GM12892 (cell line): Measurements from ENCODE around the gene PTGFR.

Experiments used
- DNase-seq: peaks from one replicate; pipeline ENCODE4 v3.0.0; 2011; ENCODE audit not compliant: insufficient read length
- FAIRE-seq: peaks from 2 replicates; lab custom pipeline; 2011; peaks lifted over from hg19 to GRCh38; lab: Jason Lieb, UNC
- POLR2A ChIP-seq: IDR thresholded peaks from 2 replicates; pipeline ENCODE4 v1.6.1; 2011; ENCODE audit warnings: low read depth, low read length, control low read depth
- POLR2AphosphoS5 ChIP-seq: IDR thresholded peaks from 2 replicates; pipeline ENCODE4 v1.6.1; 2011; ENCODE audit warnings: low read depth, low read length, control low read depth
- TAF1 ChIP-seq: IDR thresholded peaks from 2 replicates; pipeline ENCODE4 v1.6.1; 2011; ENCODE audit warnings: low read depth, mild to moderate bottlenecking, control low read depth, low read length, borderline replicate concordance

Gene PTGFR

GRCh38 chr1:78554840-78555239 is 64.1 kb downstream of the PTGFR start:
- FAIRE-seq: no peak
- no peak for DNase-seq
- TF ChIP-seq POLR2AphosphoS5 (no peak), TAF1 (no peak), POLR2A (no peak)

- TF ChIP-seq POLR2A (no peak), POLR2AphosphoS5 (no peak), TAF1 (no peak)
- DNase-seq (no peak), FAIRE-seq (no peak)
Observed at GRCh38 chr1:78559680-78560079, 68.9 kb downstream of the PTGFR start.

GRCh38 chr1:78560811-78561210 is 70.0 kb downstream of the PTGFR start:
- no peak for FAIRE-seq
- no peak for DNase-seq

GRCh38 chr1:78561856-78562255 is 71.1 kb downstream of the PTGFR start:
- no peak for TF ChIP-seq POLR2A
- TF ChIP-seq POLR2AphosphoS5: no peak
- no peak for TF ChIP-seq TAF1
- FAIRE-seq (no peak), DNase-seq (no peak)

More at GRCh38 chr1:78560811-78561210, 70.0 kb downstream of the PTGFR start:
- TF ChIP-seq POLR2A (no peak), POLR2AphosphoS5 (no peak), TAF1 (no peak)

- DNase-seq: no peak
- TF ChIP-seq POLR2A: no peak
- no peak for TF ChIP-seq POLR2AphosphoS5
- TF ChIP-seq TAF1: no peak
- FAIRE-seq: no peak
Observed at GRCh38 chr1:78565393-78565792, 74.6 kb downstream of the PTGFR start.

- TF ChIP-seq TAF1 (no peak), POLR2AphosphoS5 (no peak), POLR2A (no peak)
- DNase-seq (no peak), FAIRE-seq (no peak)
Observed at GRCh38 chr1:78570539-78570938, 79.8 kb downstream of the PTGFR start.

GRCh38 chr1:78577257-78578100 is 86.7 kb downstream of the PTGFR start:
- DNase-seq: no peak
- no peak for TF ChIP-seq POLR2A
- TF ChIP-seq TAF1: no peak
- TF ChIP-seq POLR2AphosphoS5: no peak
- FAIRE-seq: no peak

GRCh38 chr1:78586572-78586971 is 95.8 kb downstream of the PTGFR start:
- TF ChIP-seq TAF1 (no peak), POLR2A (no peak), POLR2AphosphoS5 (no peak)
- FAIRE-seq: no peak
- no peak for DNase-seq

- DNase-seq (no peak), FAIRE-seq (no peak)
- TF ChIP-seq TAF1: no peak
- TF ChIP-seq POLR2AphosphoS5: no peak
- TF ChIP-seq POLR2A: no peak
Observed at GRCh38 chr1:78587211-78587610, 96.4 kb downstream of the PTGFR start.
